Common myeloid progenitor, CD34-positive (primary cell): ENCODE data around the gene CTDSP1.

Experiments
- CTCF ChIA-PET: fragments of 350-600 bp; sonication (Branson Sonifier 250); formaldehyde crosslinking; loops from one replicate; lab custom pipeline; 2021; ENCODE audit warnings: antibody characterized with exemption; lab: Charles Lee
- POLR2A ChIA-PET: fragments of 350-600 bp; sonication (Branson Sonifier 250); formaldehyde crosslinking; loops from one replicate; lab custom pipeline; 2021; ENCODE audit warnings: antibody characterized with exemption; lab: Charles Lee
- DNase-seq, 3 donors: peaks; one replicate each; pipeline versions ENCODE4 v3.0.0 to v3.0.0-alpha.2; 2013
- H3K27ac ChIP-seq, 2 experiments: 1 replicate in 1 of 2; 2 replicates in 1 of 2; pipeline ENCODE4 v1.7.0; 2013; ENCODE audit warnings: inconsistent platforms in 2 of 2, low read length in 2 of 2, mild to moderate bottlenecking in 2 of 2, low read depth in 1 of 2, moderate library complexity in 1 of 2; ENCODE audit not compliant: severe bottlenecking in 2 of 2, insufficient read depth in 1 of 2, poor library complexity in 1 of 2
- H3K27me3 ChIP-seq, 5 experiments: replicated peaks in 2 of 5; 1 replicate in 3 of 5; 2 replicates in 2 of 5; pipeline versions ENCODE4 v1.6.1 to v1.7.0; 2013; ENCODE audit warnings: low read length in 4 of 5, mild to moderate bottlenecking in 2 of 5, moderate library complexity in 2 of 5, inconsistent platforms in 1 of 5; ENCODE audit not compliant: insufficient read depth in 5 of 5, control insufficient read depth in 4 of 5
- H3K36me3 ChIP-seq, 4 experiments: 1 replicate in 2 of 4; 2 replicates in 2 of 4; pipeline versions ENCODE4 v1.6.1 to v1.7.0; 2013; ENCODE audit warnings: low read length in 3 of 4, control low read depth in 1 of 4, mild to moderate bottlenecking in 1 of 4; ENCODE audit not compliant: control insufficient read depth in 4 of 4, insufficient read depth in 4 of 4
- H3K4me1 ChIP-seq, 4 experiments: 1 replicate in 3 of 4; 2 replicates in 1 of 4; pipeline versions ENCODE4 v1.6.1 to v1.7.1; 2013; ENCODE audit warnings: low read length in 3 of 4, mild to moderate bottlenecking in 3 of 4, control low read depth in 1 of 4, inconsistent platforms in 1 of 4, moderate library complexity in 1 of 4; ENCODE audit not compliant: control insufficient read depth in 4 of 4, insufficient read depth in 4 of 4; ENCODE audit errors: control extremely low read depth in 1 of 4
- H3K4me3 ChIP-seq, 7 experiments: 1 replicate in 4 of 7; 2 replicates in 3 of 7; pipeline versions ENCODE4 v1.5.1 to v1.7.0; 2013; ENCODE audit warnings: mild to moderate bottlenecking in 7 of 7, low read length in 6 of 7, moderate library complexity in 6 of 7, inconsistent platforms in 2 of 7, low read depth in 2 of 7, control low read depth in 1 of 7; ENCODE audit not compliant: insufficient read depth in 4 of 7, control insufficient read depth in 1 of 7; ENCODE audit errors: extremely low read depth in 1 of 7
- H3K9me3 ChIP-seq, 5 experiments: 1 replicate in 4 of 5; 2 replicates in 1 of 5; pipeline versions ENCODE4 v1.6.1 to v1.7.1; 2013; ENCODE audit warnings: low read length in 4 of 5, mild to moderate bottlenecking in 2 of 5, inconsistent platforms in 1 of 5, low read depth in 1 of 5, moderate library complexity in 1 of 5; ENCODE audit not compliant: control insufficient read depth in 4 of 5, insufficient read depth in 2 of 5; ENCODE audit errors: control extremely low read depth in 1 of 5
- WGBS: methylation state at CpG from one replicate; pipeline ENCODE4 v1.1.5; 2013; ENCODE audit not compliant: insufficient coverage; 5-methylcytosine and 5-hydroxymethylcytosine counted together

The CTDSP1 gene

DNA sequence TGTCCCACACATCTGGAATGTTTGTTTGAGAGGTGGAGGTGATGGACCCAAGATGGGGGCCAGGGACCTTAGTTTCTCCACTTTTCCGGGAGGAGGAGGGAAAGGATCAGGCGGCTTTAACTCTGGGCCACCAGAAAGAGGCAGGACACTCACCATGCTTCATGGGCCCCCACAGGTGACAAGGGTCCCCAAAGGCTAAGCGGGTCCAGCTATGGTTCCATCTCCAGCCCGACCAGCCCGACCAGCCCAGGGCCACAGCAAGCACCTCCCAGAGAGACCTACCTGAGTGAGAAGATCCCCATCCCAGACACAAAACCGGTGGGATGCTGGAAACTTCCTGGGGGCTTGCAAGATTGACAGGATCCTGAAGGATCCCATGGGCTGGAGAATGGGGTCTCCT, 16.9 kb upstream of the CTDSP1 start:
- Histone ChIP-seq H3K36me3 (no peaks in the 10 kb centered on the region), H3K4me1 (peaks cover 0 to 11% (median 10%) of the 10 kb centered on the region in 4 experiments), H3K27me3 (no peaks in the 10 kb centered on the region), H3K4me3 (peak overlapping the region in 1 of 7 experiments; percentile 51), H3K9me3 (no peaks in the 10 kb centered on the region), H3K27ac (no peak overlapping the region)
- ChIA-PET CTCF (interaction anchor here (2.2 to 4.4 kb wide), 4 partner anchors 10 to 84 kb away, joined by 4 to 21 read pairs (median 14); partner anchors contain the start of gene CATIP), POLR2A (no interaction called here)
- 90% methylated on average over 6 of the region's 6 CpGs for WGBS
- no peak for DNase-seq

DNA sequence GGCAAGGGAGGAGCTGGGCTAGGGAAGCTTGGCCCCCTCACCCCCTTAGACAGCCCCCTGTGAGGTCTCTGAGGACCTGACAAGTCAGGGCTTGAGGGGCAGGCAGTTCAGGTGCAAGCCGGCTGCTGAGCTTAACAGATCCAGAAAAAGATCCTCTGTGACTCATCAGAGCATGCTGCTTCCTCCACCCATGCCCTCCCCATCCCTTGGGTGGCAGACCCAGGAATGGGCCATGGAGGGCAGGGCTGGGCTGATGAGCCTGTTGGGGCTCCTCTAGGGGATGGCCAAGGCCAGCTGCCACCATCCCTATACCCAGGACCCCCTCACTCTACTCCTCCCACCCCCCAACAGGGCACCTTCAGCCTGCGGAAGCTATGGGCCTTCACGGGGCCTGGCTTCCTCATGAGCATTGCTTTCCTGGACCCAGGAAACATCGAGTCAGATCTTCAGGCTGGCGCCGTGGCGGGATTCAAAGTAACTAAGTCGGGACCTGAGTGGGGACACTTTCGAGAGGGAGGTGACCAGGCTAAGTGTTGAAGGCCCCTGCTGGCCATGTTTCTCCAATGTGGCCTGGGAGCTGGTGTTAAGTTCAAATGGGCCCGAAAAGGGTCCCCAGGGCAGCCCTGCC, 15.7 kb upstream of the CTDSP1 start:
- no peak overlapping the region for H3K4me3 ChIP-seq
- CTCF ChIA-PET = interaction anchor here (2.2 to 4.4 kb wide), 4 partner anchors 9 to 86 kb away, joined by 4 to 21 read pairs (median 14); partner anchors contain the start of gene CATIP
- DNase-seq = no peak

GRCh38 chr2:218384975-218385374, 14.7 kb upstream of the CTDSP1 start:
- no peaks in the 10 kb centered on the region for H3K9me3 ChIP-seq
- ChIA-PET POLR2A (no interaction called here), CTCF (interaction anchor here (0.8 to 4.4 kb wide), 6 partner anchors 8 to 81 kb away, joined by 3 to 21 read pairs (median 8); partner anchors contain the start of gene CATIP)
- WGBS = 100% methylated on average over 7 of the region's 9 CpGs
- no peaks in the 10 kb centered on the region for H3K36me3 ChIP-seq
- no peak overlapping the region for H3K27ac ChIP-seq
- DNase-seq = no peak
- no peaks in the 10 kb centered on the region for H3K27me3 ChIP-seq
- H3K4me3 ChIP-seq = no peak overlapping the region
- peaks cover 0 to 14% (median 11%) of the 10 kb centered on the region in 4 experiments for H3K4me1 ChIP-seq

More for the DNA sequence above, 15.7 kb upstream of the CTDSP1 start:
- H3K4me1 ChIP-seq = peaks cover 0 to 13% (median 10%) of the 10 kb centered on the region in 4 experiments
- POLR2A ChIA-PET = interaction anchor here (0.6 to 1.0 kb wide), 2 partner anchors 12 to 130 kb away, joined by 3 to 4 read pairs; no protein-coding TSS in a partner anchor
- no peaks in the 10 kb centered on the region for H3K9me3 ChIP-seq
- no peak overlapping the region for H3K27ac ChIP-seq
- H3K36me3 ChIP-seq = no peaks in the 10 kb centered on the region
- H3K27me3 ChIP-seq = no peaks in the 10 kb centered on the region
- WGBS = 100% methylated on average over 8 of the region's 10 CpGs

- POLR2A ChIA-PET = interaction anchor here (0.7 kb wide), 1 partner anchor 19 kb away, joined by 3 read pairs; no protein-coding TSS in a partner anchor
Observed at GRCh38 chr2:218386505-218387368, 12.9 kb upstream of the CTDSP1 start.

DNA sequence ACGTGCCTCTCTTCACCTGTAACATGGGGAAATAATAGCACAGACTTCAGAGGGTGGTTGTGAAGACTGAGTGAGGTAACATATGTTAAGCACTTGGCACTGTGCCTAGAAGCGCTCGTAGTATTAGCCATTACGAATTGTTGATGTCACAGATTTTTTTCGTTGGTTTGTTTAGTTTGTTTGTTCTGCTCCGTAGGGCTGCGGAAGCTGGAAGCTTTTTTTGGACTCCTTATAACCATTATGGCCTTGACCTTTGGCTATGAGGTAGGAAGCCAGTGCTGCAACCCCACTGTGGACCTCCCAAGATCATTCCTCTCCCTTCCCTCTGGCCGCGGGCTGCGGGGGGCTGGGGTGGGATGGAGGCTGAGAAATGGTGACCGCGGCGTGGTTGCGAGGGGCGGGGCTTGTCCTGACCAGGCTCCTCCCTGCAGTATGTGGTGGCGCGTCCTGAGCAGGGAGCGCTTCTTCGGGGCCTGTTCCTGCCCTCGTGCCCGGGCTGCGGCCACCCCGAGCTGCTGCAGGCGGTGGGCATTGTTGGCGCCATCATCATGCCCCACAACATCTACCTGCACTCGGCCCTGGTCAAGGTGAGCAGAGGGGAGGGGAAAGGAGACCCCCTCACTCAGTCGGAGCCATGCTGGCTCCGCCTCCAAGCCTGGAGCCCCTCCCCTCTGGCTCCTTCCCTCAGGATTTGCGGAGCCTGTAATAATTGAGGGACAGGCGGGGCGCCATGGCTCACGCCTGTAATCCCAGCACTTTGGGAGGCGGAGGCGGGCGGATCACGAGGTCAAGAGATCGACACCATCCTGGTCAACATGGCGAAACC, 12.1 kb upstream of the CTDSP1 start:
- H3K27me3 ChIP-seq = no peaks in the 10 kb centered on the region
- H3K9me3 ChIP-seq = no peaks in the 10 kb centered on the region
- peaks cover 0 to 16% (median 11%) of the 10 kb centered on the region in 4 experiments for H3K4me1 ChIP-seq
- peak in 2 of 3 donors; percentile 86 to 89 for DNase-seq
- WGBS = 42% methylated on average over 18 of the region's 38 CpGs
- H3K4me3 ChIP-seq = peak overlapping the region in 6 of 7 experiments; percentile 20 to 66 (median 52)
- POLR2A ChIA-PET = no interaction called here
- CTCF ChIA-PET = interaction anchor here (1.2 to 4.0 kb wide), 3 partner anchors 8 to 92 kb away, joined by 4 to 15 read pairs (median 6); no protein-coding TSS in a partner anchor
- no peak overlapping the region for H3K27ac ChIP-seq
- H3K36me3 ChIP-seq = no peaks in the 10 kb centered on the region

More at GRCh38 chr2:218386505-218387368, 12.9 kb upstream of the CTDSP1 start:
- Histone ChIP-seq H3K27me3 (no peaks in the 10 kb centered on the region), H3K36me3 (no peaks in the 10 kb centered on the region), H3K4me1 (peaks cover 0 to 16% (median 11%) of the 10 kb centered on the region in 4 experiments), H3K9me3 (no peaks in the 10 kb centered on the region), H3K4me3 (peak overlapping the region in 3 of 7 experiments; percentile 47 to 66 (median 60)), H3K27ac (no peak overlapping the region)
- DNase-seq = no peak
- CTCF ChIA-PET = interaction anchor here (1.0 to 4.0 kb wide), 6 partner anchors 9 to 91 kb away, joined by 3 to 21 read pairs (median 5); partner anchors contain the start of gene CATIP
- WGBS = 90% methylated on average over 18 of the region's 23 CpGs
